ES-I3 (cell line): ENCODE measurements around the gene APOBEC3F.

Experiments used
- H3K36me3 ChIP-seq: 2 replicates; pipeline ENCODE4 v1.6.1; 2013; ENCODE audit warnings: mild to moderate bottlenecking, low read length, control low read depth, moderate library complexity; ENCODE audit not compliant: insufficient read depth
- H3K4me1 ChIP-seq: 2 replicates; pipeline ENCODE4 v1.6.1; 2013; ENCODE audit warnings: mild to moderate bottlenecking, control low read depth, low read length; ENCODE audit not compliant: insufficient read depth
- H3K9ac ChIP-seq: 2 replicates; pipeline ENCODE4 v1.6.1; 2013; ENCODE audit warnings: low read depth, mild to moderate bottlenecking, low read length, moderate library complexity
- H3K9me3 ChIP-seq: 2 replicates; pipeline ENCODE4 v1.6.1; 2013; ENCODE audit warnings: mild to moderate bottlenecking, low read length, moderate library complexity; ENCODE audit not compliant: control insufficient read depth, insufficient read depth

The APOBEC3F gene

DNA sequence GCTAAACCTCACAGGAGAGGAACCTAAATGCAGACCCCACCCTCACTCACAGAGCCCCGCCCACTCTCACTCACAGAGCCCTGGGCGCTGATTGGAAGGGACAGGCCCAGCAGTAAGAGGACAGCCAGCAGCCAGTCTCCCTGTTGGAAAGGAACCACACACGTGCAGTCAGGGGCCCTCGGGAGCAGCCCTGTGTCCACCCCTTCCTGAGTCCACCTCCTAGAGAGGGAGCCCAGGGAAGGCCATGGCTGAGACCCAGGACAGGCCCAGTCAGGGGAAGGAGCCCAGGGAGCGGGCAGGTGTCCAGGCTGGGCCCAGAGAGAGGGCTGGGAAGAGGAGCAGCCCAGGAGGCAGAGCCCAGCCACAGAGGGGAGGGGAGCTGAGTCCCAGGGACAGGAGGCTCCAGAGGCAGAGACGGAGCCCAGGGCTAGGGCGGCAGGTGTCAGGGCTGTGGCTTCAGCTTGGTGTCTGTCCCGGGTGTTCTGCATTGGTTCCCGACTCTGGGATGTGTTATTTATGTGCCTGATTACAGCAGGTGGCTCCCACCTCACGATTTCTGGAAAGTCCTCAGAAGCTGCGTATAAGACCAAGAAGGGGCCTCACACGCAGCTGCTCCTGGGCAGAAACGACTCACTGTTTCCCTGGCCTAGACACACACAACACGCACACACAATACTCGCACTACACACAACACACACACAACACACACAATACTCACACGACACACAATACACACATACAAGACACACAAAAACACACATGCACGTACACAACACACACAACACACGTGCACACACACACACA lies 47.4 kb downstream of the APOBEC3F start:
- Histone ChIP-seq H3K4me1 (peaks cover 16% of the 10 kb centered on the region), H3K36me3 (no peaks in the 10 kb centered on the region), H3K9ac (no peak overlapping the region), H3K9me3 (no peaks in the 10 kb centered on the region)

- Histone ChIP-seq H3K36me3 (no peaks in the 10 kb centered on the region), H3K9ac (no peak overlapping the region), H3K9me3 (no peaks in the 10 kb centered on the region), H3K4me1 (peaks cover 16% of the 10 kb centered on the region)
Observed at GRCh38 chr22:39088685-39089032, 48.0 kb downstream of the APOBEC3F start.

DNA sequence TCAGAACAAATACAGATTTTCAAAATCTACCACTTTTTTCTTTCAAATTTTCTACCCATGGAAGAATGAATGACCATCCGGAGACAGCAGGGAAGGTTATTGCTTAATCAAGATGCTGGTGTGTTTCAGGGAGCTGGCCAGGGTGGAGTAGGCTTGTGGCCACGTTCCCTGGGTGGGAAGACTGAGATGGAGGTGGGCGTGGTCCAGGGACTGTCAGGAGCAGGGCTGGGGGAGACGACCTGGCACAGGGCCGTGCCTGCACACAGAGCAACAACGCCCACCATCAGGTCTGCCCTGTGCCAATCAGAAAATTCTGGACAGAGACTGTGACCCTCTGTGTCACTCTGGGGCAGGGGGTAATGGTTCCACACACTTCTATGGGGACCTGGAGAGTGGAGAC lies 49.3 kb downstream of the APOBEC3F start:
- H3K4me1 ChIP-seq = peaks cover 16% of the 10 kb centered on the region
- no peak overlapping the region for H3K9ac ChIP-seq

GRCh38 chr22:39090426-39091064 lies 49.9 kb downstream of the APOBEC3F start:
- Histone ChIP-seq H3K4me1 (peaks cover 16% of the 10 kb centered on the region), H3K9me3 (no peaks in the 10 kb centered on the region), H3K9ac (no peak overlapping the region), H3K36me3 (no peaks in the 10 kb centered on the region)

More for the DNA sequence above, 49.3 kb downstream of the APOBEC3F start:
- Histone ChIP-seq H3K9me3 (no peaks in the 10 kb centered on the region), H3K36me3 (no peaks in the 10 kb centered on the region)

- Histone ChIP-seq H3K4me1 (peaks cover 16% of the 10 kb centered on the region), H3K36me3 (no peaks in the 10 kb centered on the region), H3K9me3 (no peaks in the 10 kb centered on the region), H3K9ac (no peak overlapping the region)
Observed at GRCh38 chr22:39091126-39092081, 50.7 kb downstream of the APOBEC3F start.

DNA sequence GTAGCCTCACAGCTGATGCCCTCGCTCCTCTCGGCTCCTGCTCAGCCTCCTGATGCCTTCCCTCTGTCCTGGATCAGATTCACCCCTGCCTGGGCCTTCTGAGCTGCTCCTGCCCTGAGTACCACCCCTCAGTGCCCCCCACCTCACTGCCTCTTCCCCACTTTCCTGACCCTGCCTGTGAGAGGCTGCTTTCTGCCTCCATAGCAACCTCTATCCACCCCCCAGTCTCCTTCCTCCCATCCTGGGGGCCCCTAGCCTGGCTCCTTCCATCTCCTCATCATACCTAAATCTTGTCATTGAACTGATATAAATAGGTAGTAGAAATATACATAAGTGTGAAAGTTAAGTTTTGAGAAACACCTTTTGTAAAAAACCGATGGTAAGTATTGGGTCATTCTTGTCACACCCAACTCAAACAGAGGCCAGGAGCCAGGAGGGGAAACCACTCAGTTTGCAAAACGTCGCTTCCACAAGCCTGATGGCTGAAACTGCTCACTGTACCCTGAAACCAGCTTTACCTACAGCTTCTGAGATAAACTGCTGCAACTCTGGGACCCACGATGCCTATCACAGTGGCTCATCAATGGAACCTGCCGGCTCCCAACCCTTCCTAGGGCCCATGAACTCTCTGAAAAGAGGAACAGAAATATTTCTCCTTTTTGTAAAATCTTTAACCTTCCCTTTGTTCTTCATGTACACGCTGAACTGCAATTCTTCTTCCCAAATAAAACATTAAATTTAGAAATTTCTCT lies 51.6 kb downstream of the APOBEC3F start:
- no peaks in the 10 kb centered on the region for H3K9me3 ChIP-seq
- H3K9ac ChIP-seq = no peak overlapping the region
- no peaks in the 10 kb centered on the region for H3K36me3 ChIP-seq
- H3K4me1 ChIP-seq = peaks cover 17% of the 10 kb centered on the region

DNA sequence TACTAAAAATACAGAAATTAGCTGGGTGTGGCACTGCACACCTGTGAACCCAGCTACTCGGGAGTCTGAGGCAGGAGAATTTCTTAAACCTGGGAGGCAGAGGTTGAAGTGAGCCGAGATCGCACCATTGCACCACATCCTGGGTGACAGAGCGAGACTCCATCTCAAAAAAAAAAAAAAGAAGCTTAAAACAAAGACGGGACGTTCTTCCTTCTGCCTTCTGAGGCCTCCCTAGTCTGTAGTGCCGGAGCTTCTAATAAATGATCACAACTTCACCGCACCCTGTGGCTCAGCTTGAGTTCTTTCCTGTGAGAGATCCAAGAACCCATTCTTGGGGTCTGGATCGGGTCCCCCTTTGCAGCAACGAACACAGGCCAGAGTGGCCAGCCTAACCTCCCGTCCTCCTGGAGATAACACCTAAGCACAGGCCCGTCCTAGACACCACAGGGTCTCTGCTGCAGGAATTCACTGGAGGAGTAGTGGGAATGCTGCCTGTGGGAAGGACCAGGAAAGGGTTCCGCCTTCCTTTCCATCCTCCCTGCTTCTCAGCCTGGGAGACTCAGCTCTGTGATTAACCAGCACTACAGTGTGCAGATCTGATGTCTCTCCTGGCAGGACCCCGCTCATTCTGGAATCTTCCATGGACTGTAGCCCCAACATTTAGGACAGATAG lies 54.2 kb downstream of the APOBEC3F start:
- no peaks in the 10 kb centered on the region for H3K9me3 ChIP-seq
- no peak overlapping the region for H3K9ac ChIP-seq
- peaks cover 19% of the 10 kb centered on the region for H3K4me1 ChIP-seq
- H3K36me3 ChIP-seq = no peaks in the 10 kb centered on the region

DNA sequence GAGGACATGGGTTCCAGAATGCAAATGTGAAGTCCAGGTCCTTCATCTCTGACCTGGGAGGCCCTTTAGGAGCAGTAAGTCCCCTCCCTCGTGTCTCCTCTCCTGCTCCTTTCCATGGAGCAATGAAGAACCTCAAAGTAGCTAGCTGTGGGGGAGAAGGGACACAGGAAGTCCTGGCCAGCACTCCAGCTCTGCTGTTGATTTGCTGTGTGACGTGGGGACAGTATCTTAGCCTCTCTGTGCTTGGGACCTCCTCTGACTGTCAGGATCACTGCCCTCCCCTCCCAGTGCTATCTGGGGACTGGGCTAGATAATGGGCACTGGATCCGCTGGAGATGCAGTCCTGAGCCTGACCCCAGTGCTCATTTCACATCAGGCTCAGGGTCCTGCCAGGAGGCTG lies 55.3 kb downstream of the APOBEC3F start:
- Histone ChIP-seq H3K9me3 (no peaks in the 10 kb centered on the region), H3K36me3 (no peaks in the 10 kb centered on the region), H3K4me1 (peaks cover 19% of the 10 kb centered on the region), H3K9ac (no peak overlapping the region)

- Histone ChIP-seq H3K9me3 (no peaks in the 10 kb centered on the region), H3K36me3 (no peaks in the 10 kb centered on the region), H3K9ac (no peak within 1 kb of the TSS), H3K4me1 (peaks cover 24% of the 10 kb centered on the region)
Observed at GRCh38 chr22:39097098-39098020, 56.7 kb downstream of the APOBEC3F start, which contains the start of gene APOBEC3H. Gene APOBEC3H (plus strand): TSS chr22:39097244. CDS start chr22:39100279, 3,035 bp downstream.

DNA sequence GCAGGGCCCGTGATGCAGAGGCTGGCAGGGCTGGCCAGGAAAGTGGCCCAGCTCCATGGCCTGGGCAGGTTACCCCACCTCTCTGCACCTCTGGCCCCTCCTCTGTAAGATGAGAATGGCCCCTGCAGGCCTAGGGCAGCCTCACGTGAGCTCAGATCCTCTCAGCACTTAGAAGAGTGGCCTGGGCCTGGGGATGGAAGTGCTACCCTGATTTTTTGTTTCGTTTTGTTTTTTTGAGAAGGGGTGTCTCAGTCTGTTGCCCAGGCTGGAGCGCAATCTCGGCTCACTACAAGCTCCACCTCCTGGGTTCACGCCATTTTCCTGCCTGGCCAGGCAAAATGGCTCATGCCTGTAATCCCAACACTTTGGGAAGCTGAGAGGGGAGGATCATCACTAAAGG lies 57.4 kb downstream of the APOBEC3F start:
- peaks cover 24% of the 10 kb centered on the region for H3K4me1 ChIP-seq

GRCh38 chr22:39098576-39098975 lies 57.9 kb downstream of the APOBEC3F start:
- Histone ChIP-seq H3K4me1 (peaks cover 24% of the 10 kb centered on the region), H3K36me3 (no peaks in the 10 kb centered on the region), H3K9me3 (no peaks in the 10 kb centered on the region), H3K9ac (no peak overlapping the region)

More for the DNA sequence above, 57.4 kb downstream of the APOBEC3F start:
- Histone ChIP-seq H3K9ac (no peak overlapping the region), H3K9me3 (no peaks in the 10 kb centered on the region), H3K36me3 (no peaks in the 10 kb centered on the region)

GRCh38 chr22:39101226-39101625 lies 60.6 kb downstream of the APOBEC3F start:
- H3K9me3 ChIP-seq = no peaks in the 10 kb centered on the region
- H3K36me3 ChIP-seq = no peaks in the 10 kb centered on the region
- peaks cover 24% of the 10 kb centered on the region for H3K4me1 ChIP-seq
- H3K9ac ChIP-seq = no peak overlapping the region
